KG1 (cell line): ENCODE measurements around the gene CTU2.

Experiments used
- DNase-seq: peaks from one replicate; lab custom pipeline; 2025; lab: John Stamatoyannopoulos, UW

The CTU2 gene

GRCh38 chr16:88743693-88744576 is 37.6 kb downstream of the CTU2 start:
- DNase-seq = no peak

- no peak for DNase-seq
These were observed 38.5 kb downstream of the CTU2 start for GRCh38 chr16:88744577-88745521.

- DNase-seq = no peak
These were observed 40.2 kb downstream of the CTU2 start for GRCh38 chr16:88746506-88746905.

GRCh38 chr16:88747588-88748301 is 41.4 kb downstream of the CTU2 start:
- peak; percentile 50 for DNase-seq

- no peak for DNase-seq
These were observed 42.1 kb downstream of the CTU2 start for GRCh38 chr16:88748364-88748763.

GRCh38 chr16:88749358-88749757 is 43.1 kb downstream of the CTU2 start:
- DNase-seq = no peak

GRCh38 chr16:88750854-88751253 is 44.6 kb downstream of the CTU2 start:
- no peak for DNase-seq

- no peak for DNase-seq
These were observed 46.2 kb downstream of the CTU2 start for GRCh38 chr16:88752386-88753002.

GRCh38 chr16:88753191-88753590 is 46.9 kb downstream of the CTU2 start:
- DNase-seq = no peak

GRCh38 chr16:88753602-88754001 is 47.3 kb downstream of the CTU2 start:
- no peak for DNase-seq

- no peak for DNase-seq
These were observed 48.0 kb downstream of the CTU2 start for GRCh38 chr16:88754109-88754911.

- DNase-seq = no peak
These were observed 48.8 kb downstream of the CTU2 start for GRCh38 chr16:88754912-88755744.

- DNase-seq = no peak
These were observed 49.6 kb downstream of the CTU2 start for GRCh38 chr16:88755745-88756443.

- DNase-seq = no peak
These were observed 52.1 kb downstream of the CTU2 start for GRCh38 chr16:88758227-88758943.

GRCh38 chr16:88758944-88759244 is 52.6 kb downstream of the CTU2 start:
- no peak for DNase-seq

GRCh38 chr16:88759245-88759975 is 53.1 kb downstream of the CTU2 start:
- no peak for DNase-seq

- DNase-seq = no peak
These were observed 53.7 kb downstream of the CTU2 start for GRCh38 chr16:88759976-88760350.
